Cardiac septum (tissue), 1 donor: ENCODE data around the gene FAM168B. TPM values are rescaled to one million over a fixed set of nuclear protein-coding genes. Genes with fewer than 3 reads are reported as not detected.

Experiments
- DNase-seq: peaks from one replicate; pipeline ENCODE4 v3.0.0-alpha.2; 2020; ENCODE audit warnings: low spot score
- intact Hi-C: fragments of 100-400 bp; cut with DNase I; formaldehyde crosslinking; loops from one replicate; pipeline ENCODE4 v1.14.0; 2022
- total RNA-seq: library from RNA; stranded (reverse); fragmentation: NEBNext Ultra II Directional; extraction: Animal tissue kit (Norgen Biotek cat#: 25700); gene quantifications from one replicate; pipeline ENCODE4 v1.2.1, GENCODE V29; 2021
- donor health status: DM: no; HTN: no; CAD: no.

FAM168B gene
- total RNA-seq, 1 donor from 2014 or later = 90.3 TPM

GRCh38 chr2:131063501-131064283 is 29.6 kb downstream of the FAM168B start:
- intact Hi-C loops = no loop called here
- no peak for DNase-seq

DNA sequence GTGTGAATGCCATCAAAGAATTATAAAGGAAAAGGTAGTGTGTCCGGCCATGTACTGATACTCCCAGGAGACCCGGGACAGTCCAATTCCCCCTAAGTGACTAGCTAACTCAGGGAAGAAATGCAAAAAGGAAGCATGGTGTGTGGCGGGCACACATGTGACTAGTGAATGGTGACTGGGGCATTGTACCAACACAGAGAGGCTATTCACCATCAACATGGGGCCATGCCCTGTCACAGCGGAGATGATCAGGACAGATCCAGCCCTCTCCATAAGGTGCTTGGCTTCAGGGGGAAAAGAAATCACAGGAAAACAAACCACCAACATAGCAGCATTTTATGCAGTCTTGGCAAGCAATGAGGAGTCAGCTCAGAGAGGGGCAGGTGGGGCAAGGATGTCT is 34.3 kb downstream of the FAM168B start:
- no peak for DNase-seq
- intact Hi-C loops = no loop called here

- no peak for DNase-seq
- intact Hi-C loops = no loop called here
Measured at GRCh38 chr2:131058214-131058843, 34.9 kb downstream of the FAM168B start.

DNA sequence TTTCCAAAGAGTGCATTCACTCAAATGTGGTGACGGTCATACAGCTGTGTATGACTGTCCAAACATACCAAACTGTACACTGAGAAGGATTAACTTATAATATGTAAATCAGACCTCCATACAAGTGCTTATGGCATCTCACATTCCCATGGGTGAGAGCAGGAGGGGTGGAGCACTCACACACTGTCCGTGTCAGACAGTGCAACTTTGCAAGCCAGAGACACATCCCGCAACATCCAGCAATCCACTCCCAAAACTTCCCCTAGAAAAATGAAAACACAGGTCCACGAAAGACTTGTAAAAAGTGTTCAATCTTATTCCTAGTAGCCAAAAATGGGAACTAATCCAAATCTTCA is 36.4 kb downstream of the FAM168B start:
- intact Hi-C loops = no loop called here
- no peak for DNase-seq

- DNase-seq = no peak
- intact Hi-C loops = no loop called here
Measured at GRCh38 chr2:131056204-131056931, 36.9 kb downstream of the FAM168B start.

DNA sequence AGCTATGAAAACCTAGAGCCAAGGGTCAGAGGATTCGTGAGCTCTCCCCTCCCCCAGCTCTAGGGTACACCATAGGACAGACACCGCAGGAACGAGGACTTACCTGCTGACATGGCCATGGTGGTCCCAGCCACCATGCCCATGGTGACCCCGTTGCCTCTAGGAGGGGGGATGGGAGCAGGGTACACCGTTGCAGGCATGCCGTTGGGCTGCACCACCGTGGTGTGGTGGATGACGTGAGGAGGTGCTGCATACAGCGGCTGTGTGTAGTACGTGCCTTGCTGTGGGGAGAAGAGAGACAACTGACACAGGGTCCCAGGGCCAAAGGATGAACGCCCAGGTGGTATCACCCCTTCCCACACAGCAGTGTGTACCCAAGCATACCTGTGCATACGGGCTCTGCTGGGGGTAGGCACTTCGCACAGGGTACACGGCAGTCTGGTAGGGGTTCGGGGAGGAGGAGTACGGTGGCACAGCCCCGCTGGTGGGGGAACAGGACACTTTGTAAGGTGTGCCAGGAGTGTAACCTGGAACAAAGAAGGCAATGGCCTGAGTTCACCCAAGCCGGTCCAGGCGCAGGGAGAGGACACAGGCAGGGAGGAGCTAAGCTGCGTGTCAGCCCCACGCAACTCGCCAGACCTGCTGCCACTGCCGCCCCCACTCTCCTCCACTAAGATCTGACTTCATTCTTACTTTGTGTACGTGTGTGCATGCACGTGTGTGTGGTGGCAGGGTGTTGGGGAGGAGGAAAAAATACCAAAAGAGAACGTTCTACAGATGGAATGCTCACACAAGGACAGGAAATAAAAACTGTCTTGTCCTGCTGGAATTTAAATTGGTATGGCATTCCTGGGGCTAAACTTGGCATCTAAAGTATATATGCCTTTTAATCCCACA is 37.8 kb downstream of the FAM168B start:
- intact Hi-C loops = no loop called here
- no peak for DNase-seq

GRCh38 chr2:131054488-131054887 is 38.8 kb downstream of the FAM168B start:
- DNase-seq = no peak
- intact Hi-C loops = no loop called here

GRCh38 chr2:131052741-131053263 is 40.5 kb downstream of the FAM168B start:
- DNase-seq = peak; percentile 66
- intact Hi-C loops = no loop called here

DNA sequence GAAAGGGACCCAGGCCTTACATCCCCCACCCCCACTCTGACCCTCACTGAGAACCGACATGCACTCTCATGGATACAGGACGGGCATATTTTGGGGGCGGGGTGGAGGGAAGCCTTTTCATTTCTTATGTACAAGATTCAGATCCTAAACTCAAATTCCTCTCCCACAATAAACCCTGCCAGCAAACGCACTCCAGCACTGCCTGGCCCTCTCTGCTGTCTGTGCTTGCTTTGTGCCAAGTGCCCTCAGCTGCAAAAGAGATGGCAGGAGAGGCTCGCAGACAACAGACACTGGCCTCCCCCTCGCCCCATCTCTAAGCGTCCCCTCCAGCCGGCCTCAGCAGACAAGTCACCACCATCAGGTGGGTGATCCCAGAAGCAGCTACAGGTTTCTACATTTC is 42.4 kb downstream of the FAM168B start:
- DNase-seq = no peak
- intact Hi-C loops = no loop called here

GRCh38 chr2:131049150-131049718 is 44.0 kb downstream of the FAM168B start:
- intact Hi-C loops = no loop called here

DNA sequence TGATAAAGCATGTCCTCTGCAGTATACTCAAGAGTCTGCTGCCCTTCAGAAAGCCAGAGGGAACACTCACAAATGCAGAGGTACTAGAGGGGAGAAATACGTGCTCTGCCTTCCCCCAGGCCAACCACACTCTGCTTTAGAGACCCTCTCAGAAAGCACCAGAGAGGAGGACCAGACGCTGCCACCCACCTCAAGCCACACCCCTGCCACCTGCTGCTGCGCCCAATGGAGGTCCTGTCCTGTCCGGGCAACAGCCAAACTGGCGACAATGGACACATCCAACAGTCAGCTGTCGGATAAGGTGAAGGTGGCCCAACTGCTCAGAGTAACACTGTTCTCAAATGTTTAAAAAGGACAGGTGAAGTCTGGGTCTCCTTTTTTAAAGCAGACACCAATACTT is 44.6 kb downstream of the FAM168B start:
- intact Hi-C loops = no loop called here
- no peak for DNase-seq

More at GRCh38 chr2:131049150-131049718, 44.0 kb downstream of the FAM168B start:
- DNase-seq = no peak

- no peak for DNase-seq
- intact Hi-C loops = no loop called here
Measured at GRCh38 chr2:131047920-131048560, 45.2 kb downstream of the FAM168B start.

DNA sequence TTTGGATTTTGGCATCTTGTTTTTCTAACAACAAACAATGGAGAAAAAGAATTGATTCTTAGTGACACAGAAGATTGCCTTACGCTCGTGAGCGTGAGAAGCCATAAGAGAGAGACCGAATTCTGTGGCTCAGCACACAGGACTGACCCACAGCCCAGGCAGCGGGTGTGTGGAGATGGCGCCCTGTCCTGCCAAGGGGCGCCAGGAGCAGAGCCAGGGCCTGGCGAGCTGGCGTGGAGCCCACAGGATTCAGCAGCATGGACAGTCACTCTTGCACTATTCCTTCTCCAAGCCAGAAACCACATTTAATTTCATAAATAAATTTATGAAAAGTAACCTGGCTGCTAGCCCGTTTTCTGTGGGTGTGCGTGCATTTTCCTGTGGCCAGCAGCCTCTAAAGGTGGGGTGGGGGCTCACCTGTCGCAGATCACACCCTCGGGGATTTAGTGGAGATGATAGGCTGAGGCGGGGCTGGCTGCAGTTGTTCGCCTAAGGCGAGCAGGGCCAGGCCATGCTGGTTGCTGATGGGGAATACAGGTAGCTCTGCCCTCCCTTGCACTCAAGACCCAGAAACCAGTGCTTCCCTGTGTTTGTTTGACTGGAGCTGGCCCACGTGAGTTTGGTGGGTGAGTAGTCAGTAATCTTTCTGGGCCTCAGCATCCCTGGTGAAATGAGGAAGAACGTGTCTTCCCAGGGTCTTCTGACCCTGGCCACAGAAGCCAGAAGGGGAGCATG is 46.2 kb downstream of the FAM168B start:
- no peak for DNase-seq
- intact Hi-C loops = no loop called here

DNA sequence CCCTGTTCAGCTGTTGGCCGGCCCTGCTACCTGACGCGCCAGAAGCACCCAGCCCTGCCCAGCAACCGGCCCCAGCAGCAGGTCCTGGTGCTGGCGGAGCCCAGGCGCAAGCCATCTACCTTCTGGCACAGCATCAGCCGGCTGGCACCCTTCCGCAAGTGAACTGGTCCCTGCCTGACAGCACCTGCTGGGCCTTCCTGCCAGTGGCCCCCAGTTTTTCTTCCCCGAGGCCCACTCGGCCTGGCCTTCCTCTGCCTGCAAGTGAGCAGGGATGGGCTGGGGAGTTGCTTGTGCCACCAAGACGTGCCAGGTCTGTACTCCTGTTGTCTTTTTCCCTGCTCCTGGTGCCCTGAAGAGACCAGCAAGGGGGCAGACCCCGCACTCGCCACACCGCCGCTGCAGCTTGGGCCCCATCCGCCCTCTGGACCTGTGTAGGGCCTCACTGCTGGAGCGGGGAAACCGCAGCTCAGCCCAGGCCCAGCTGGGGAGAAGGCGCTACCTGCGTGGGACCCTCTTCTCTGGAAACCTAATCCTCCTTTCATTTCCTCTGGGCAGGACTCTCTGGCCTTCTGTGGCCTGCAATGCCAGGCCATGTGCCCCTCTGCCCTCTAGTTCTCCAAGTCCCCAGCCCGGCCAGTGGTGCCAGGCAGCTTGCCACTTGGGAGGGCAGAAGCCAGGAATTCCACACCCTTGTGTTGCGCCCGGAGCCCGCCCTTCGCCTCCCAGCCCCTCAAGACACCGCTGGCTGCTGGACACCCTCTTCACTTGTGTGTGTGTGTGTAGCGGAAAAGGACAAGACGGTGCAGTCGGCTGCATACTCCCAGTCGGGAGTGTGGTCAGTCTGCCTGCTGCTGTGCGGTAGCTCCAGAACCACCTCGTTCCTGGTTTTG is 47.0 kb downstream of the FAM168B start:
- intact Hi-C loops = no loop called here
- no peak for DNase-seq

GRCh38 chr2:131045286-131046027 is 47.8 kb downstream of the FAM168B start:
- intact Hi-C loops = no loop called here

GRCh38 chr2:131044757-131045150 is 48.5 kb downstream of the FAM168B start:
- intact Hi-C loops = no loop called here
- DNase-seq = no peak

More at GRCh38 chr2:131045286-131046027, 47.8 kb downstream of the FAM168B start:
- no peak for DNase-seq
